DMS153 treated with DMSO at 0.1 percent for 48 hours (cell line): ENCODE measurements around the gene OR51L1.

ENCODE experiments used
- DNase-seq: peaks from one replicate; lab custom pipeline; 2025; ENCODE audit not compliant: unreplicated experiment; lab: John Stamatoyannopoulos, UW

OR51L1 gene

DNA sequence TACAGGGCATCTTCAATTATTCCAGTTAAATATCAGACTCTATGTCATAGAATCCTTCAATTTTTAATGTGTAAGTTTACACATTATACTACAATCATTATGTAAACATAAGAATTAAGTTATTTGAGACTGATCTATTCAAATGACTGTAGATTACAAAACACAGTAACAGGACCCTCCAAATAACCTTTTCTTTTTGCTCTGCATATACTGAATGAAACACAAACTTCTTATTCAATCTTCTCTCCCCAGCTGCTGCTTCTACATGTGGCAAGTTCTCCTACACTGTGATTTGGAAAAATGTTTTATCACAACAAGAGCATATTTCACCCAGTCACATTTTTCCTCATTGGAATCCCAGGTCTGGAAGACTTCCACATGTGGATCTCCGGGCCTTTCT, 51.6 kb downstream of the OR51L1 start, which contains the start of gene OR52J3:
TSS of gene OR52J3 (plus strand) at position 301 of the 400 bp plus-strand sequence. CDS start at position 301, 0 bp downstream.
- DNase-seq = no peak

- no peak for DNase-seq
Observed at GRCh38 chr11:5046754-5047330, 52.2 kb downstream of the OR51L1 start.
